NCI-H1092 (cell line): ENCODE results near the gene CDKL5.
"Not testable (repeated sequence)": the region's sequence is repeated elsewhere in the genome, so short reads cannot be mapped to it uniquely, and the experiment has no call there.

Experiments used
- DNase-seq: peaks from one replicate; lab custom pipeline; 2025; lab: John Stamatoyannopoulos, UW

Gene CDKL5

GRCh38 chrX:18425199-18426003, at the start of gene CDKL5:
TSS of gene CDKL5 (plus strand) at chrX:18425608. CDS start at chrX:18507097, 81,489 bp downstream.
- peak; percentile 98 for DNase-seq

DNA sequence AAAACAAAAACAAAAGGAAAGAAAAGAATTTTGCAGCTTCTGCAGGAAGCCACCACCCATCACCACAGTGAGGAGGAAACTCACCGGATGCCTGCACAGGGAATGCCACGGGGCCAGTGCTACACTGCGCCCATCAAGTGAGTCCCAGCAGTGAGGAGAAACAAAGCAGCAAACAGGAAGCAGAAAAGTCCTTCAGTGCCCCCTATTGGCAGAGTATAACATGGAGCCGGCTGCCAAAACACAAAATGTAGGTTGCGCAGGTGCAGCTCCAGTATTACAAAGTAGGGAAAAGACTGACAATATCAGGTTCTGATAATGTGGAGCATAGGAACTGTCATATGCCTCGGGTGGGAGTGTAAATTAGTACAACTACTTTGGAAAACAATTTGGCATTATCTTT, 47.6 kb upstream of the CDKL5 start:
- DNase-seq, result no peak

GRCh38 chrX:18389966-18390365, 35.4 kb upstream of the CDKL5 start:
- no peak for DNase-seq

DNA sequence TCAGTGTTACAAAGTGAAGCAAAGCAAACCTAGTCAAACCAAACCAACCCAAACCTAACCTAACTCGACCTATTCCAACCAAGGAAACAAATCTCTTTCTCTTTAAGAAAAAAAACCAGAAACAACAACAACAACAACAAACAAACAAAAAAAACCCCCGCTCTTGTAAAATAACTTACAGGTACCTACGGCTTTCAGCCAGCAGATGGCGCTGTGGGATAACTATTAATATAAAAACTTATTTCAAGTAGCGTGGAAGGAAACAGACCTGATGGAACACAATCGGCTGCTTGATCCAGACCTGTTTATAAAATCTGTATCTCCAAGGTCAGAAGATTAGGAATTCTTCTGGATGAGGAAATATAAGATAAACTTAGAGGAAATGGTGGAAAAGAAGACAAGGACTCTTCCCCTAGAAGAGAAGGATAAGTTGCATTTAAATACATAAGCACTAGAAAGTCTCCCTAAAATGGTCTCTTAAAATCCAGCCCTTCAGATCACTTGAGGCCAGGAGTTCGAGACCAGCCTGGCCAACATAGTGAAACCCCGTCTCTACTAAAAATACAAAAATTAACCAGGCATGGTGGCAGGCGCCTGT, 34.4 kb upstream of the CDKL5 start:
- peak; percentile 41 for DNase-seq

- no peak for DNase-seq
These were observed 30.9 kb upstream of the CDKL5 start for GRCh38 chrX:18394477-18394876.

DNA sequence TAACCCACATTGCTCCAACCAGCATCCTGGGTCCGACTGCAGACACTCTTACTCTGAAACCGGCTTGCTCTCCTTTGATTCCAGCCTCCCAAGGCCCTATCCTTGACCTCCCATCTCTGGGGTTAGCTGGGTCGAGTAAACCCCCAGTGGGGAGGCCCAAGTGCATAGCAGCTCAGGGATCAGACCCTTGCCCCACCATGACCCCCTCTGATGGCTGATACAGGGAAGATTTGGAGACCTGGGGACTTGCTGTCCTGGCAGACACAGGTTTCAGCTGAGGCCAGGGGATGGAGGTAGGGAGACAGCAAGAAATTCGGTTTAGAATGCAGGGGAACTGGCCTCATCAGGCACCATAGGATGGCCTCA, 23.6 kb upstream of the CDKL5 start:
- DNase-seq, result no peak

- no peak for DNase-seq
These were observed 18.7 kb upstream of the CDKL5 start for GRCh38 chrX:18406531-18407266.

DNA sequence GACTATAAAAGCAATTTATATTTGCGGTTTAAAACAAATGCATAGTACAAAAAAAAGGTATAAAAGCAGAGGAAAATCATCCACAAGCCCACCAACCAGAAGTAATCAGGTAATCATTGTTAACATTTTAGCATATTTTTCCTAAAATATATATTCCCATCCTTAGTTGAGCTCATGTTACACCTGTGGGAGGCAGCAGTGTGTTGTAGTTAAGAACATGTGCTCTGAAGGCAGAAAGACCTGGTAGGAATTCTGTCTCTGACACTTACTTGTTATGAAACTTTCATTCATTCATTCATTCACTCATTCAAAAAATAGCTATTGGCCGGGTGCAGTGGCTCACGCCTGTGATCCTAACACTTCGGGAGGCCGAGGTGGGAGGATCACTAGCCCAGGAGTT, 15.4 kb upstream of the CDKL5 start:
- no peak for DNase-seq

GRCh38 chrX:18415386-18415785, 10.0 kb upstream of the CDKL5 start:
- DNase-seq, result no peak

DNA sequence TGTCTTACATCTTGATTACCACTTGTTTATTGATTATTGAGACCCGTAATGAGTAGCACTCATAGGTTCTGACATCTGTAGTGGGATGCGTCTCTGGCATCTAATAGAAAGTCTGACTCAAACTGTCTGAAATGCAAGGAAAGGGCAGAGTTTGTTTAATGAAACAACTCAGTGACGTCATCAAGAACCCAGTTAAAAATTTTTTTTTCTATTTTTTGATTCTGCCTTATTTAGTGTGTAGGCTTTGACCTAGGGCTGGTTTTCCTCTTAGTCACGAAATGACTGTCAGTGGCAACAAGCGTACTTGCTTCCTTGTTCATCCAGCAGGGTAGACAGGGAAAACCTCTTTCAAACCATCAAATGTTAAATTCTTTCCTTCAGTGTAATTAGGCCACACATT, 3.1 kb upstream of the CDKL5 start:
- DNase-seq, result no peak

DNA sequence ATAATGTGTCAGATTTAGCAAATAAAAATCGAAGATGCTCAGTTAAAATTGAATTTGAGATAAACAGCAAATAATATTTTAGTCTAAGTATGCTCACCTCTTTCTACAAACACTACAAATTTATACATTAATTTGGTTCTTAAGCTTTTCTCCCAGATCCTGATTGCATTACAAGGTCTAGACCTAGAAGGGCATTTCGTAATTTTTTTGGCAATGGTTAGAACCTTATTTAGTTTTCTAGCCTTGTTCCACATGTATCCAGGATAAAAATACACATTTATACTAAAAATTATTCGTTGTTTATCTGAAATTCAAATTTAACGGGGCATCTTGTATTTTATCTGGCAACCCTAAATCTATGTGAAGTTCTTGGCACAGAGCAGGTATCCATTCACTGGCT, 2.5 kb upstream of the CDKL5 start:
- no peak for DNase-seq

DNA sequence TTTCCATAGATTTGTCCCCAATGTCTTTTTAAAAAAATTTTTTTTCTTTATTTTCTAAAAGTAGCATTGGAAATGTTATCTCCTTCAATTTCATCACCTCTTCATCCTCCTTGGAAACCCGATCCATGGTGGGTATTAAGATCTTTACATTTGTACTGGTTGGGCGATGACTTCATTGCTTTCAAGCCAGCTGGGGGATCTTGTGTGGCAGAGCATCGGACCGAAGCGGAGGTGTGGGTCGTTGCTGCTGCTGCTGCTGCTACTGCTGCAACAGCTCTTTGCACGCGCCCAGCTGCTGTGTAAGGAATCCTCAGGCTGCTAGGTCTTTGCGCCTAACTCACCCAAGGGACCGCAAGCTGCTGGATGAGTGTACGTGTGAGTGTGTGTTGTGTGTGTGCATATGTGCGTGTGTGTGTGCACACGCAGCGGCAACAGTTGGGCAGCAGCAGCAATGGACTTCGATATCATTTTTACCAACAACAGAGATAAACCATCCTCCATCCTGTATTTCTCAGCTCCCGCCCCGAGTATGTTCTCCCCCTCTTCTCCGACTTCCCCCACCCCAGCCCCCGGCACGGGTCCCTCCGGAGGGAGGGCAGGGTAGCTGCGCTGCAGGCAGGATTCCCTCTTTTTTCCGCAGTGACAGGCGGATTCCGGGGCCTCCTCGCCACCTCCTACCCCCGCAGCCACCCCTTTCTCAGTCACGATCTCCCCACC, 768 bp upstream of the CDKL5 start:
- peak; percentile 7 for DNase-seq

DNA sequence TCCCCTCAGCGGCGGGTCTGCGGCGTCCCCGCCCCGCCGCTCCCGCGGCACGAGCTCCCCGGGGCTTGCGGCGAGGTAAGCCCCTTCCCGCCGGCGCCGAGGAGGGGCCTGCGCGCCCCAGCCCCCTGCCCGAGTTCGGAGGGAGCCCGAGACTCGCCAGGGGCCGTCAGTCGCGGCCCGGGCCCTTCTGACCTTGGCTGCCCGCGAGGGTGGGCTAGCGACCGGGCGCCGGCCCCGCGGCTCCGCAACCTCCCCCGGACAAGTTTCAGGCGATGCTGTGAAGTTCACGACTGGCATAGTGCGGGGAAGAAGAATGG, 554 bp downstream of the CDKL5 start:
- DNase-seq, result no peak

GRCh38 chrX:18428006-18428405, 2.6 kb downstream of the CDKL5 start:
- DNase-seq, result no peak

DNA sequence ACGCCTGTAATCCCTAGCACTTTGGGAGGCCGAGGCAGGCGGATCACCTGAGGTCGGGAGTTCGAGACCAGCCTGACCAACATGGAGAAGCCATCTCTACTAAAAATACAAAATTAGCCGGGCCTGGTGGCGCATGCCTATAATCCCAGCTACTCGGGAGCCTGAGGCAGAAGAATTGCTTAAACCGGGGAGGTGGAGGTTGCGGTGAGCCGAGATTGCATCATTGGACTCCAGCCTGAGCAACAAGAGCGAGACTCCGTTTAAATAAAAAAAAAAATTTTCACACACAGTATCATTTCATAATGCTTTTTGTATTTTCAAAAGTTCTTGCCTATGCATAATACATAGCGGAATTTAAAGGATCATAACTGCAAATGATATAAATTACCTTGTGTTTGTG, 7.9 kb downstream of the CDKL5 start:
- DNase-seq, result not testable (repeated sequence)

GRCh38 chrX:18434896-18435295, 9.5 kb downstream of the CDKL5 start:
- DNase-seq, result no peak

DNA sequence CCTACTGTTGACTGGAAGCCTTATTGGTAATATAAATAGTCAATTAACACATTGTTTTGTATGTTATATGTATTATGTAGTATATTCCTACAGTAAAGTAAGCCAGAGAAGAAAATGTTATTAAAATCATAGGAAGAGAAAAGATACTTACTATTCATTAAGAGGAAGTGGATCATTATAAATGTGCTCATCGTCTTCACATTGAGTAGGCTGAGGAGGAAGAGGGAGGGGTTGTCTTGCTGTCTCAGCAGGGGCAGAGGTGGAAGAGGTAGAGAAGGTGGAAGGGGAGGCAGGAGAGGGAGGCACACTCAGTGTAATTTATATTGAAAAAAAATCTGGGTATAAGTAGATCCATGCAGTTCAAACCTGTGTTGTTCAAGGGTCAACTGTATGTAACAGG, 10.6 kb downstream of the CDKL5 start:
- no peak for DNase-seq

DNA sequence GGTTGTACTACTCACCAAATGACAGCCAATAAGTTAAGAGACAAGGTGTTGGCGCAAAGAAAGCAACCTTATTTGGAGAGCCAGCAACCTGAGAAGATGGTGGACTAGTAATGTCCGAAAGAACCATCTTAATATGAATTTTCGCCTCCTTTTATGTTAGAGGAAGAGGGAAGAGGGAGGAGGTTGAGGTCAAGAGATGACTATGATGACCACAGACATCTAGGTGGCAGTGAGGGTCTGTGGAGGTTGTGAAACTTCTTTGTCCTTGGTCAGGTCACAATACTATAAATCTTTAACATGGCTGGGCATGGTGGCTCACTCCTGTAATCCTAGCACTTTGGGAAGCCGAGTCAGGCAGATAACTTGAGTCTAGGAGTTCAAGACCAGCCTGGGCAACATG, 15.4 kb downstream of the CDKL5 start:
- DNase-seq, result no peak

GRCh38 chrX:18441780-18442367, 16.5 kb downstream of the CDKL5 start:
- no peak for DNase-seq

GRCh38 chrX:18448416-18448815, 23.0 kb downstream of the CDKL5 start:
- no peak for DNase-seq

- no peak for DNase-seq
These were observed 23.8 kb downstream of the CDKL5 start for GRCh38 chrX:18449236-18449635.

DNA sequence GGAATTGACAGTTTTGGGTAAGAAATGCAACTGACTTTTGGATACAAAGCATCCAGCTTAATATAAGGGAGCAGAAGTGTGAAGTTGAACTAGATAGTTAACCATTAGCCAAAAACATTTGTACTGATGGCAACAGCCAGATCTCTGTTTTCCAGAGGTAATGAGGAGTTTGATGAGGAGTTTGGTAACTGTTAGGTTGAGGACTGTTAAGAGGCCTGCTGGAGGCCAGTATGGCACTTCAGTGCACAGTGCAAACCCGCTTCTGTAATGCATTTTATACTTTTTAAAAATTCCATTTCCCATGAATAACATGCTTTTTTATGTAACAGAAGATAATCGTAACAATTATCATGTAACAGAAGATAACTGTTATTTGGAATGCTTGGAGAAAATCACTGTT, 30.0 kb downstream of the CDKL5 start:
- no peak for DNase-seq
